Stimulated activated naive CD8-positive, alpha-beta T cell treated with anti-CD3 and anti-CD28 coated beads, Interleukin-15, amount 100 ng/mL, for 72 hours (primary cell): Measurements from ENCODE around the gene NPFFR2.
"Not testable (repeated sequence)": the region's sequence is repeated elsewhere in the genome, so short reads cannot be mapped to it uniquely, and the experiment has no call there.

Experiments
- ATAC-seq: fragments of 150-1000 bp; cut with Tn5 transposase; 2 replicates; pipeline ENCODE4 v1.10.0; 2021; ENCODE audit warnings: mild to moderate bottlenecking, moderate library complexity
- DNase-seq, 2 donors: peaks; one replicate each; pipeline ENCODE4 v3.0.0; 2021 to 2022
- H3K27ac Mint-ChIP-seq, 2 donors: one replicate each; pipeline ENCODE4 v1.8.0; 2022; ENCODE audit warnings: mild to moderate bottlenecking in 2 of 2, mixed read lengths in 2 of 2, moderate library complexity in 2 of 2
- H3K27me3 Mint-ChIP-seq: one replicate; pipeline ENCODE4 v1.8.0; 2022; ENCODE audit warnings: mixed read lengths
- H3K4me1 Mint-ChIP-seq: one replicate; pipeline ENCODE4 v1.8.0; 2022; ENCODE audit warnings: mild to moderate bottlenecking, mixed read lengths
- H3K4me3 Mint-ChIP-seq, 2 donors: one replicate each; pipeline ENCODE4 v1.8.0; 2022; ENCODE audit warnings: mild to moderate bottlenecking in 2 of 2, mixed read lengths in 2 of 2, moderate library complexity in 1 of 2
- H3K9me3 Mint-ChIP-seq, 2 donors: one replicate each; pipeline ENCODE4 v1.8.0; 2022; ENCODE audit warnings: mixed read lengths in 2 of 2

Gene NPFFR2

DNA sequence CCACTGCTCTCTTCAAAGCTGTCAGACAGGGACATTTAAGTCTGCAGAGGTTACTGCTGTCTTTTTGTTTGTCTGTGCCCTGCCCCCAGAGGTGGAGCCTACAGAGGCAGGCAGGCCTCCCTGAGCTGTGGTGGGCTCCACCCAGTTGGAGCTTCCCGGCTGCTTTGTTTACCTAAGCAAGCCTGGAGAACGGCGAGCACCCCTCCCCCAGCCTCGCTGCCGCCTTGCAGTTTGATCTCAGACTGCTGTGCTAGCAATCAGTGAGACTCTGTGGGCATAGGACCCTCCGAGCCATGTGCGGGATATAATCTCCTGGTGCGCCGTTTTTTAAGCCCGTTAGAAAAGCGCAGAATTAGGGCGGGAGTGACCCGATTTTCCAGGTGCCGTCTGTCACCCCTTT lies 137.5 kb downstream of the NPFFR2 start:
- H3K27me3 Mint-ChIP-seq, H3K4me3 Mint-ChIP-seq, ATAC-seq, H3K4me1 Mint-ChIP-seq, H3K27ac Mint-ChIP-seq, H3K9me3 Mint-ChIP-seq, DNase-seq: not testable (repeated sequence)

GRCh38 chr4:72169861-72170260 lies 138.1 kb downstream of the NPFFR2 start:
- Mint-ChIP-seq H3K9me3 (peaks cover 0 to 5% of the 10 kb centered on the region in 2 donors), H3K4me3 (no peak overlapping the region), H3K27ac (no peak overlapping the region), H3K4me1 (no peaks in the 10 kb centered on the region), H3K27me3 (no peaks in the 10 kb centered on the region)
- DNase-seq: no peak
- ATAC-seq: no peak

GRCh38 chr4:72171761-72172160 lies 140.0 kb downstream of the NPFFR2 start:
- H3K4me1 Mint-ChIP-seq: no peaks in the 10 kb centered on the region
- DNase-seq (no peak), ATAC-seq (no peak)
- H3K27ac Mint-ChIP-seq: no peak overlapping the region
- H3K4me3 Mint-ChIP-seq: no peak overlapping the region
- no peaks in the 10 kb centered on the region for H3K27me3 Mint-ChIP-seq
- peaks cover 0 to 6% of the 10 kb centered on the region in 2 donors for H3K9me3 Mint-ChIP-seq

DNA sequence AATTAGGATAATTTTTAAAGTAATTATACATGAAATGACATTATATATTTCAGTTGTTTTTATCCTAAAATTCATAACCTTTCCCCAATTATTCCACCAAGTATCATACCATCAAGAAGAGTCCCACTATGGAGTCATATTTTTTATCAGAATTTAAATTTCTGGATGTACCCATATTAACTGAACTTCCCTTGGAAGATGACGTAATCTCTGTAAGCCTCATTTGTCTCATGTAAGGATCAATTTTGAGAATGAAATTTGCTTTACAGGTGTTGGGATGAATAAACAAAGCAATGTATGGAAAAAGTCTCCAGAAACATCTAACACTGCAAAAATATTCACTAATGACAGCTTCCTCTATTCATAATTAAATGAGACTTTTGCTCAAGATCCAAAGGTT lies 147.5 kb downstream of the NPFFR2 start:
- Mint-ChIP-seq H3K4me3 (no peak overlapping the region), H3K27ac (no peak overlapping the region), H3K9me3 (peaks cover 0 to 5% of the 10 kb centered on the region in 2 donors), H3K4me1 (no peaks in the 10 kb centered on the region), H3K27me3 (no peaks in the 10 kb centered on the region)
- ATAC-seq (no peak), DNase-seq (no peak)

DNA sequence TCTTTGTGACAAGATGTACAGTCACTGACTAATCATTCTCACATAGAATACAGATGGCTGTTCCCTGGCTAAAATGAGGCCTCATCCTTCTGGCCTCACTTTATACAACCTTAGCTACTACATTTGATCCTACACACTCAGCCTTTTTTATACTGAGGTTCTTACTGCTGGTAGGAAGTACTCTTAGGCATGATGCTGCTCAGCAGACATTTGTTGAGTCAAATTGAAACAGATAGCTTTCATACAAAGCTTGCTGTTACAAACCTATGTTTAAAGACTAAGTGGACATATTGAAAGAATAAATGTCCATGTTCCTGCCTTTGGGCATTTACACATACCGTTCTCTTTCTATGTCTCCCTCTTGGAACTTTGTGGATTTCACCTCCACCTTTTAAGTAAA lies 154.9 kb downstream of the NPFFR2 start:
- no peak for DNase-seq
- Mint-ChIP-seq H3K9me3 (no peaks in the 10 kb centered on the region), H3K4me3 (no peak overlapping the region), H3K27ac (no peak overlapping the region), H3K27me3 (no peaks in the 10 kb centered on the region), H3K4me1 (no peaks in the 10 kb centered on the region)
- no peak for ATAC-seq

GRCh38 chr4:72194046-72194445 lies 162.2 kb downstream of the NPFFR2 start:
- Mint-ChIP-seq H3K9me3 (peaks cover 0 to 12% of the 10 kb centered on the region in 2 donors), H3K4me1 (no peaks in the 10 kb centered on the region), H3K4me3 (no peak overlapping the region), H3K27me3 (no peaks in the 10 kb centered on the region), H3K27ac (no peak overlapping the region)
- ATAC-seq (no peak), DNase-seq (no peak)

DNA sequence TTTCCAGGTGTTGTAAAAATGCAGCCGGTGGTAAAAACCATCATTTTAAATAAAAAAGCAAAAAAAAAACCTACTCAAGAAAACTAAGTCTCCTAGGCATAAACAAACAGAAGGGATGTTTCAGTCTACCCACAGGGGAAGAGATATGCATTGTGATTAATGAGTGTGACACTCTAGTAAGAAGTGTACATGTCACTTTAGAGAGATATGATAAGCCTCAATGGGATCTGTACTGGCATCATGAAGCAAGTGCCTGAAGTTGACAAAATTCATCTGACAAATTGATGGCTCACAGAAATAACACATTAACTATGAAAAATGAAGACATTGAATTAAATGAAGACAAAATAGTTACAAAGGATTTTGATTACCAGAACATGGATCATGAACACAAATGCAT lies 162.7 kb downstream of the NPFFR2 start:
- peaks cover 0 to 12% of the 10 kb centered on the region in 2 donors for H3K9me3 Mint-ChIP-seq
- DNase-seq: no peak
- no peaks in the 10 kb centered on the region for H3K4me1 Mint-ChIP-seq
- no peaks in the 10 kb centered on the region for H3K27me3 Mint-ChIP-seq
- H3K4me3 Mint-ChIP-seq: no peak overlapping the region
- ATAC-seq: no peak
- no peak overlapping the region for H3K27ac Mint-ChIP-seq
